Measurements from ENCODE around the gene PRR12.

The PRR12 gene

GRCh38 chr19:49599378-49600295 lies 8.7 kb downstream of the PRR12 start:
- DNase-seq (ENCODE audit: low spot score): peak; percentile 59
- TF ChIP-seq, protein P1, sequence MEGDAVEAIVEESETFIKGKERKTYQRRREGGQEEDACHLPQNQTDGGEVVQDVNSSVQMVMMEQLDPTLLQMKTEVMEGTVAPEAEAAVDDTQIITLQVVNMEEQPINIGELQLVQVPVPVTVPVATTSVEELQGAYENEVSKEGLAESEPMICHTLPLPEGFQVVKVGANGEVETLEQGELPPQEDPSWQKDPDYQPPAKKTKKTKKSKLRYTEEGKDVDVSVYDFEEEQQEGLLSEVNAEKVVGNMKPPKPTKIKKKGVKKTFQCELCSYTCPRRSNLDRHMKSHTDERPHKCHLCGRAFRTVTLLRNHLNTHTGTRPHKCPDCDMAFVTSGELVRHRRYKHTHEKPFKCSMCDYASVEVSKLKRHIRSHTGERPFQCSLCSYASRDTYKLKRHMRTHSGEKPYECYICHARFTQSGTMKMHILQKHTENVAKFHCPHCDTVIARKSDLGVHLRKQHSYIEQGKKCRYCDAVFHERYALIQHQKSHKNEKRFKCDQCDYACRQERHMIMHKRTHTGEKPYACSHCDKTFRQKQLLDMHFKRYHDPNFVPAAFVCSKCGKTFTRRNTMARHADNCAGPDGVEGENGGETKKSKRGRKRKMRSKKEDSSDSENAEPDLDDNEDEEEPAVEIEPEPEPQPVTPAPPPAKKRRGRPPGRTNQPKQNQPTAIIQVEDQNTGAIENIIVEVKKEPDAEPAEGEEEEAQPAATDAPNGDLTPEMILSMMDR (IDR thresholded peaks at IDR 0.05; ENCODE audit: extremely low read depth, insufficient read depth, missing control alignments): no peak
- in situ Hi-C loops (cut with MboI; ENCODE audit: low pct_unique_long_range_greater_than_20kb, low sequenced_read_pairs, unreplicated experiment): no loop called here

- in situ Hi-C loops (cut with MboI; ENCODE audit: low pct_unique_long_range_greater_than_20kb, low sequenced_read_pairs, unreplicated experiment): no loop called here
- TF ChIP-seq, protein P1 (IDR thresholded peaks at IDR 0.05; ENCODE audit: extremely low read depth, insufficient read depth, missing control alignments): no peak
These were observed 10.6 kb downstream of the PRR12 start for GRCh38 chr19:49601482-49602038.

GRCh38 chr19:49602806-49603205 lies 11.8 kb downstream of the PRR12 start:
- TF ChIP-seq, protein P1 (IDR thresholded peaks at IDR 0.05; ENCODE audit: extremely low read depth, insufficient read depth, missing control alignments): no peak
- in situ Hi-C loops (cut with MboI; ENCODE audit: low pct_unique_long_range_greater_than_20kb, low sequenced_read_pairs, unreplicated experiment): no loop called here
- DNase-seq (ENCODE audit: low spot score): no peak

More at GRCh38 chr19:49601482-49602038, 10.6 kb downstream of the PRR12 start:
- no peak for DNase-seq (ENCODE audit: low spot score)

GRCh38 chr19:49605605-49606004 lies 14.6 kb downstream of the PRR12 start:
- TF ChIP-seq, protein P1 (IDR thresholded peaks at IDR 0.05; ENCODE audit: extremely low read depth, insufficient read depth, missing control alignments): no peak
- DNase-seq (ENCODE audit: low spot score): no peak
- in situ Hi-C loops (cut with MboI; ENCODE audit: low pct_unique_long_range_greater_than_20kb, low sequenced_read_pairs, unreplicated experiment): no loop called here

DNA sequence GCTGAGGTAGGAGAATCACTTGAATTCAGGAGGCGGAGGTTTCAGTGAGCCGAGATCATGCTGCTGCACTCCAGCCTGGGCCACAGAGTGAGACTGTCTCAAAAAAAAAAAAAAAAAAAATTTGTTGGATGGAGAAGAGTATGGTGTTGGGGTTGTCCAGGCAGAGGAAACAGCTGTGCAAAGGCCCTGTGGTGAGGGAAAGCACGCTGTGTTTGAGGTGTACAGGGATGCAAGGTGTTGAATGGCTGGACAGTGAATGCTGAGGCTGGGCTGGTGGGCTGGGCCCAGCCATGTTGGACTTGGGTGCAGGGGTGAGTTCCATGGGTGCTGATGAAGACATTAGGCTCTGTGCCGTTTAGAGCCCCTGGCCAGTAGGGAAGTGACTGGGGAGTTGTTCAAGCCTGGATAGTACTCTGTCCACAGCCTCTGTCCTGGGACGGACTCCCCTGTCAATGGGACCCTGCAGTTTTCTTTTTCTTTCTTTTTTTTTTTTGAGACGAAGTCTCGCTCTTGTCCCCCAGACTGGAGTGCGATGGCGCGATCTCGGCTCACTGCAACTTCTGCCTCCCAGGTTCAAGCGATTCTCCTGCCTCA lies 18.6 kb downstream of the PRR12 start:
- no peak for DNase-seq (ENCODE audit: low spot score)
- in situ Hi-C loops (cut with MboI; ENCODE audit: low pct_unique_long_range_greater_than_20kb, low sequenced_read_pairs, unreplicated experiment): no loop called here
- TF ChIP-seq, protein P1 (IDR thresholded peaks at IDR 0.05; ENCODE audit: extremely low read depth, insufficient read depth, missing control alignments): no peak

DNA sequence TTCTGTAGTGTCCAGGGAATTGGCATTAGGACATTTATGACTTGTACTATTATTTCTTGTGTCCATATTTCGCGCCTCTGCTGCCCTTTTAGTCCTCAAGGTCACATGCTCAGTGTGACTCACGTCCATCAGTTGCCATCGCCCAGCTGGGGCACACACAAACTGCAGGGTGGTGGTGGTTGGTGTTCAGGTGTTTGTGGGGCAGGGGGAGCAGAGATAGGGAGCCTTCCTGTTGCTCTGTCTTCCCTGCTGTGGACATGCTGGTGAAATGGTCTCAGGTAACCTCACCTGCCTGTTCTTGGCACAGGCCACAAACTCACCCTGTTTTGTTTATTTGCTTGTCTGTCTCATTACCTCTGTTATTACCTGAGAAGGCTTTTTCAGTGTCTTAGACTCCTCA lies 22.4 kb downstream of the PRR12 start:
- in situ Hi-C loops (cut with MboI; ENCODE audit: low pct_unique_long_range_greater_than_20kb, low sequenced_read_pairs, unreplicated experiment): no loop called here
- DNase-seq (ENCODE audit: low spot score): no peak

More for the DNA sequence above, 22.4 kb downstream of the PRR12 start:
- TF ChIP-seq, protein P1 (IDR thresholded peaks at IDR 0.05; ENCODE audit: extremely low read depth, insufficient read depth, missing control alignments): no peak

Data from GM13977 (cell line).